IPS-NIHi7 (cell line): Measurements from ENCODE around the gene GLOD4.
"Not testable (repeated sequence)": the region's sequence is repeated elsewhere in the genome, so short reads cannot be mapped to it uniquely, and the experiment has no call there.

Source experiments
- DNase-seq: peaks from one replicate; pipeline ENCODE4 v3.0.0; 2012; ENCODE audit warnings: mixed read lengths; ENCODE audit errors: extremely low spot score

Gene GLOD4

GRCh38 chr17:802481-802880 is 20.4 kb upstream of the GLOD4 start:
- no peak for DNase-seq

DNA sequence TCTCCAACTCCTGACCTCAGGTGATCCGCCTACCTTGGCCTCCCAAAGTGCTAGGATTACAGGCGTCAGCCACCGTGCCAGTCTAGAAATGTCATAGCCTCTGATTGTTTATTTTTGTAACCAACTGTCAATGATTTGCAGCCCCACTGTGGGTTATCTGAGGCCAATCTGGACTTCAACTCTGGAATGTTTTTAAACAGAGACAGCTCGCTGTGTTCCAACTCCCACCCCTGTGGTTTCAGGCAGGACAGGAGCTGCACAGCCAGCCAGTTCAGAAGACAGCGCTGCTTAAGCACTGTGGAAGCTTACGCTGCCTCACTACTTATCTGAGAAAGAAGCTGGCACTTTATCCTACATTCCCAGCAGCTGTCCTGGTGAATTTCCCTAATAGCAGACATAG is 19.6 kb upstream of the GLOD4 start:
- DNase-seq: no peak

GRCh38 chr17:800446-801242 is 18.6 kb upstream of the GLOD4 start:
- DNase-seq: no peak

GRCh38 chr17:799261-799660 is 17.2 kb upstream of the GLOD4 start:
- DNase-seq: no peak

DNA sequence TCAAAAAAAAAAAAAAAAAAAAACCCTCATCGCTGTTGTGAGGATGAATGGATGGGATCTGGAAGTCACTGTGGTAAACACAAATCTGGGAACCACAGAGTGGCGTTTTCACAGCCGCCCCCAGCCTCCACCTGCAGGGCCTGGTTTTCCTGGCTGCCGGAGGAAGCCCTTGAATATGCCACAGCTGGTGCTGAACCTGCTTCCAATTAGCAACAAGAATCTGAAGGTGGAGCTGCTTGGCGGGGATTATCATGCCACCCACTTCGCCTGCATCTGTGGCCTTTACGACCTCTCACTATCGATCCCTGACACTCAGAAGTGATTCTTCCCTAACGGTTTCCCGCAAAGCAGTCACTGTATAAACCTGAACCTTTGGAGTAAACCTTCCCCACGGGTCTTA is 16.2 kb upstream of the GLOD4 start:
- DNase-seq: no peak

DNA sequence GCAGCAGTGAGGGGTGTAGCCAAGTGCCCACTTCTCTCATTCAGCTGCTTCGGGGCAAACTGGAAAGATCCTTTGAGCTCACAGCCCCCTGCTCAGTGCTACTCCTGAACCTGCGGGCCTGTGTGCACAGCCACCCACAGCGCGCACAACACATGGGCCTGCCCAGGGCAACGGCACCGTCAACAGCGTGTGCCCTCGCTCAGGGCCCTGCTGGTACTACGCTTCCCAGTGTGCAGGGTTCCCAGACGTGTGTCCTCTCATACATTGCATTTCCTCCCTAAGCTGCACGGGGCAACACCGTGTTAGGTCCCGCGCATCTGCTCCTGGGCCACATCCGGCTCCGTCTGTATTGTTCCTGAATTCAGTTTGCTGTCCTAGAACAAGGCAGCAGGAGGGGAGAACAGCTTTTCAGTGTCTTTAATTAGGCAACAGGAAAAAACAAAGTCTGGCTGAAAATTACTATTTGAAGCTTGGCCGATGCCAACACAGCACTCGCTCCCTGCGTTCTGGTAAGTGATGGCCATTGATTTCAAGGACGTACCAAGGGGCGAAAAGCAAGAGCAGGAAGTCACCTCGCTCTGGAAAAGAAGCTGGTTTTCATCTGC is 15.3 kb upstream of the GLOD4 start:
- no peak for DNase-seq

- DNase-seq: no peak
These were observed 14.5 kb upstream of the GLOD4 start for GRCh38 chr17:796609-797008.

DNA sequence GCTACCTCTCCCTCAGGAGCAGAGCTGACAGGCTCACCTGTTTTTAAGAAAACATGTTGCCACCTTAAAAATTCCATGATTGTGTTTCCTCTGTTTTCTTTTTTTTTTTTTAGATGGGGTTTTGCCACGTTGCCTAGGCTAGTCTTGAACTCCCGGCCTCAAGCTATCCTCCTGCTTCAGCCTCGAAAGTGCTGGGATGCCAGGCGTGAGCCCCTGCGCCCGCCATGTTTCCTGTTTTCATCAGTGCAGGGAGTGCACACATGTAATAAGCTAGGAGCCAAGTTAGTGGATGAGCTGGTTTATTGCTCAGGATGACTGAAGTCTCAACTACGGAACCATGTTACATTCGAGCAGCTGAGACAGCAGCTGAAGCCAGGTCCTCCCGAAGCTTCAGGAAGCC is 13.6 kb upstream of the GLOD4 start:
- no peak for DNase-seq

DNA sequence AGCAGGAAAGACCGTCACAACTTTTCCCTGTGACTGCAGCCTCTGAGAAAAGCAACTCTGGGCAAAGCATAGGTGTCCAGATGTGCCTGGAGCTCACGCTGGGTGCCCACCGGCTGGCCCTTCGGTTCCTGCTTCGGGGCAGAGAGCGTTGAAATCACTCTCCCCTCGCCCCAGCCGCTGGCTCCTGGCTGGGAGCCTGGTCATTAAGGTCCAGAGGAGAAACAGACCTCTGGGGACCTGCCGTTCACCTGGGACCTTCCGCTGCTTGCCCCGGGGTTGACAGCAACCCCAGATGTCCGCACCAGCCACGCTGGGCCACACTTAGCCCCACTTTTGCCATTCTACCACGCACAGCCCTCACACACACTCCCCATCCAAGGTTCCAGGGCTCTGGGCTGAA is 13.2 kb upstream of the GLOD4 start:
- no peak for DNase-seq

- DNase-seq: peak; percentile 85
These were observed 12.8 kb upstream of the GLOD4 start for GRCh38 chr17:794876-795275.

GRCh38 chr17:792277-792676 is 10.2 kb upstream of the GLOD4 start:
- no peak for DNase-seq

DNA sequence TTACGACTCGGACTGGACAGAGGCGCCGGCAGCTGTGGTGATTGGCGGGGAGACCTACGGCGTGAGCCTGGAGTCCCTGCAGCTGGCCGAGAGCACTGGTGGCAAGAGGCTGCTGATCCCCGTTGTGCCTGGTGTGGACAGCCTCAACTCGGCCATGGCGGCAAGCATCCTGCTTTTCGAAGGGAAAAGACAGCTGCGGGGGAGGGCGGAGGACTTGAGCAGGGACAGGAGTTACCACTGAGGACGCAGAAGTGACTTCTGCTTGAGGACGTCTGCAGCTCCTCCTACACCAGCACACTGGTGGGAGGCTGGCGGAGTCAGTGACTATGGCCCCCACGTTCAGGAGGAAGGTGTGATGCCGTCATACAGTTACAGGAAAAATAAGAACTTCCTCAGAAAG is 9.7 kb upstream of the GLOD4 start:
- DNase-seq: no peak

DNA sequence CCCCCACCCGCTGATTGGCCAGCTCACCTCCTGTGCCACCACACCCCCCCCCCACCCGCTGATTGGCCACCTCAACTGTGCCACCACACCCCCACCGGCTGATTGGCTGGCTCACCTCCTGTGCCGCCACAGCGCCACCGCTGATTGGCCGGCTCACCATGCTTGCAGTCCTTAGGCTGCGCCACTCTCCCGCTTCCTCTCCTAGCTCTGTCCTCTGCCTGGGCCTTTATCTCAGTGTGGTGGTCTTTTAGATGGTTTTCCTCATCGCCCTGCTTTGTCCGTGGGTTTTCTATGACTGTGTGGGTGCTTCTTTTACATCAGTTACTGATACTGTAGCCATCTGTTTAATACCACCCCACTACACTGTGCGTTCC is 8.8 kb upstream of the GLOD4 start:
- not testable (repeated sequence) for DNase-seq

GRCh38 chr17:789931-790873 is 8.1 kb upstream of the GLOD4 start:
- DNase-seq: peak; percentile 54

- DNase-seq: no peak
These were observed 7.2 kb upstream of the GLOD4 start for GRCh38 chr17:789160-789840.

DNA sequence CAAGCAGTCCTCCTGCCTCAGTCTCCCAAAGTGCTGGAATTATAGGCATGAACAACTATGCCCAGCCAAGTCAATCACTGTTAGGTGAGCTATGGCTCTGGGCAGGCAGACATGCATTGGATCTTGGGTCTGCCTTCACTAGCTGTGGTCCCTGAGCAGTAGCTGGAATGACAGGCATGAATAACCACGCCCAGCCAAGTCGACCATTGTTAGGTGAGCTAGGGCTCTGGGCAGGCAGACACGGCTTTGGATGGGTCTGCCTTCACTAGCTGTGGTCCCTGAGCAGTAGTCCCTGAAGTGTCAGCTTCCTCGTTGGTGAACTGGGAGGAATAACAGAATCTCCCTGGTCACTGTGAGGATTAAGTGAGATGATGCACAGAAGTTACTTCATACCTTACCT is 6.5 kb upstream of the GLOD4 start:
- no peak for DNase-seq

GRCh38 chr17:787641-788221 is 5.7 kb upstream of the GLOD4 start:
- DNase-seq: no peak

GRCh38 chr17:785901-786300 is 3.8 kb upstream of the GLOD4 start:
- not testable (repeated sequence) for DNase-seq

DNA sequence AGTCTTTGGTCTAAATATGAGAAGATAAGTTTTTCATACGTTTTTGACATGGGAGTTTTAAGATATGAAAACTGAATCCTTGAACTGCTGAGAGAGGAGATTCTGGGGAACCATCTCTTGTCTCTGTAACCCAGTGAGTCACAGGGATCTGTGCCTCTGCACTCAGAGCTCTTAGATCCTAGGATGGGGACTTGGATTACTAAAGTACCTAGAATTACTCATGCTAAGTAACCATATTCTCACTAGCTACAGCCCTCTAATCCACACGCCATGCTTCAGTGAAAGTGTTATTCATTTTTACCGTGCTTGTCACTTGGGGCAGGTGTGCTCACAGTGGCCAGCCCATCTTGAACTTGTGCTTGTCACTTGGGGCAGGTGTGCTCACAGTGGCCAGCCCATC is 2.1 kb upstream of the GLOD4 start:
- DNase-seq: no peak

- no peak for DNase-seq
These were observed 4.0 kb downstream of the GLOD4 start for GRCh38 chr17:778096-778495.

- no peak for DNase-seq
These were observed 7.8 kb downstream of the GLOD4 start for GRCh38 chr17:774313-774584.
